ENCODE measurements around the gene MRTFB.

Gene MRTFB

GRCh38 chr16:14097182-14097959 is 26.3 kb downstream of the MRTFB start:
- no peak for DNase-seq
- no peaks in the 10 kb centered on the region for H3K36me3 ChIP-seq
- no peak overlapping the region for H3K4me3 ChIP-seq (ENCODE audit: low read depth, low read length)
- H3K4me1 ChIP-seq = no peaks in the 10 kb centered on the region; the same call in 1 of the 2 replicates
- no peaks in the 10 kb centered on the region for H3K9me3 ChIP-seq
- no peaks in the 10 kb centered on the region for H3K27me3 ChIP-seq
- no peak for TF ChIP-seq CTCF (IDR thresholded peaks at IDR 0.05; ENCODE audit: low read depth, low read length)

- TF ChIP-seq CTCF (IDR thresholded peaks at IDR 0.05; ENCODE audit: low read depth, low read length) = no peak
- no peaks in the 10 kb centered on the region; the same call in 1 of the 2 replicates for H3K4me1 ChIP-seq
Observed at GRCh38 chr16:14098081-14098480, 27.0 kb downstream of the MRTFB start.

GRCh38 chr16:14100825-14101224 is 29.7 kb downstream of the MRTFB start:
- Histone ChIP-seq H3K4me3 (ENCODE audit: low read depth, low read length) (no peak overlapping the region), H3K9me3 (no peaks in the 10 kb centered on the region), H3K27me3 (no peaks in the 10 kb centered on the region), H3K36me3 (no peaks in the 10 kb centered on the region), H3K4me1 (no peaks in the 10 kb centered on the region)
- no peak for DNase-seq
- no peak for TF ChIP-seq CTCF (IDR thresholded peaks at IDR 0.05; ENCODE audit: low read depth, low read length)

More at GRCh38 chr16:14098081-14098480, 27.0 kb downstream of the MRTFB start:
- H3K9me3 ChIP-seq = no peaks in the 10 kb centered on the region
- H3K27me3 ChIP-seq = no peaks in the 10 kb centered on the region
- H3K4me3 ChIP-seq (ENCODE audit: low read depth, low read length) = no peak overlapping the region
- no peaks in the 10 kb centered on the region for H3K36me3 ChIP-seq
- no peak for DNase-seq

- no peak for TF ChIP-seq CTCF (IDR thresholded peaks at IDR 0.05; ENCODE audit: low read depth, low read length)
- no peak for DNase-seq
- Histone ChIP-seq H3K4me3 (ENCODE audit: low read depth, low read length) (no peak overlapping the region), H3K4me1 (no peaks in the 10 kb centered on the region), H3K9me3 (no peaks in the 10 kb centered on the region), H3K27me3 (no peaks in the 10 kb centered on the region), H3K36me3 (no peaks in the 10 kb centered on the region)
Observed at GRCh38 chr16:14101415-14101814, 30.3 kb downstream of the MRTFB start.

GRCh38 chr16:14102925-14103720 is 32.0 kb downstream of the MRTFB start:
- DNase-seq = no peak
- Histone ChIP-seq H3K4me3 (ENCODE audit: low read depth, low read length) (no peak overlapping the region), H3K9me3 (no peaks in the 10 kb centered on the region), H3K27me3 (no peaks in the 10 kb centered on the region), H3K36me3 (no peaks in the 10 kb centered on the region), H3K4me1 (no peaks in the 10 kb centered on the region)
- no peak for TF ChIP-seq CTCF (IDR thresholded peaks at IDR 0.05; ENCODE audit: low read depth, low read length)

GRCh38 chr16:14104066-14104465 is 32.9 kb downstream of the MRTFB start:
- no peak for DNase-seq
- Histone ChIP-seq H3K36me3 (no peaks in the 10 kb centered on the region), H3K4me3 (ENCODE audit: low read depth, low read length) (no peak overlapping the region), H3K4me1 (no peaks in the 10 kb centered on the region), H3K9me3 (no peaks in the 10 kb centered on the region), H3K27me3 (no peaks in the 10 kb centered on the region)
- no peak for TF ChIP-seq CTCF (IDR thresholded peaks at IDR 0.05; ENCODE audit: low read depth, low read length)
